GM18519 (cell line): Measurements from ENCODE around the gene AUTS2.
"Not testable (repeated sequence)": the region's sequence is repeated elsewhere in the genome, so short reads cannot be mapped to it uniquely, and the experiment has no call there.

Source experiments
- ATAC-seq: cut with Tn5 transposase; IDR thresholded peaks from one replicate; pipeline ENCODE4 v1.9.1; 2021; ENCODE audit warnings: mild to moderate bottlenecking, moderate library complexity; ENCODE audit not compliant: unreplicated experiment, low FRiP score

AUTS2 gene

GRCh38 chr7:70589010-70589409, 990.7 kb downstream of the AUTS2 start:
- ATAC-seq = no peak

GRCh38 chr7:70589590-70589989, 991.3 kb downstream of the AUTS2 start:
- no peak for ATAC-seq

- ATAC-seq = no peak
Measured at GRCh38 chr7:70590126-70590854, 992.0 kb downstream of the AUTS2 start.

- ATAC-seq = no peak
Measured at GRCh38 chr7:70591643-70592042, 993.4 kb downstream of the AUTS2 start.

GRCh38 chr7:70592171-70592570, 993.9 kb downstream of the AUTS2 start:
- no peak for ATAC-seq

GRCh38 chr7:70594170-70594569, 995.9 kb downstream of the AUTS2 start:
- ATAC-seq = no peak

GRCh38 chr7:70594885-70595284, 996.6 kb downstream of the AUTS2 start:
- not testable (repeated sequence) for ATAC-seq

- ATAC-seq = no peak
Measured at GRCh38 chr7:70595370-70595754, 997.1 kb downstream of the AUTS2 start.

GRCh38 chr7:70595755-70596597, 997.7 kb downstream of the AUTS2 start:
- ATAC-seq = peak; percentile 36

- no peak for ATAC-seq
Measured at GRCh38 chr7:70596598-70596913, 998.3 kb downstream of the AUTS2 start.

GRCh38 chr7:70597066-70597465, 998.8 kb downstream of the AUTS2 start:
- no peak for ATAC-seq

GRCh38 chr7:70598976-70599375, 1000.7 kb downstream of the AUTS2 start:
- no peak for ATAC-seq

- ATAC-seq = no peak
Measured at GRCh38 chr7:70599446-70600190, 1001.3 kb downstream of the AUTS2 start.

GRCh38 chr7:70600993-70601392, 1002.7 kb downstream of the AUTS2 start:
- ATAC-seq = no peak

- ATAC-seq = no peak
Measured at GRCh38 chr7:70602117-70602516, 1003.8 kb downstream of the AUTS2 start.

- no peak for ATAC-seq
Measured at GRCh38 chr7:70607281-70607680, 1009.0 kb downstream of the AUTS2 start.

- ATAC-seq = no peak
Measured at GRCh38 chr7:70607759-70608158, 1009.5 kb downstream of the AUTS2 start.

GRCh38 chr7:70608229-70608628, 1010.0 kb downstream of the AUTS2 start:
- ATAC-seq = no peak

- no peak for ATAC-seq
Measured at GRCh38 chr7:70612811-70613210, 1014.5 kb downstream of the AUTS2 start.

- no peak for ATAC-seq
Measured at GRCh38 chr7:70614237-70615045, 1016.2 kb downstream of the AUTS2 start.
